Duodenal mucosa (tissue), 2 donors: Measurements from ENCODE around the gene PUM2.

Experiments
- H3K27ac ChIP-seq: one replicate; pipeline ENCODE4 v1.7.0; 2013; ENCODE audit warnings: low read depth, low read length
- H3K27me3 ChIP-seq, 2 donors: one replicate each; pipeline ENCODE4 v1.7.0; 2013; ENCODE audit warnings: low read length in 2 of 2, control low read depth in 1 of 2; ENCODE audit not compliant: insufficient read depth in 2 of 2, control insufficient read depth in 1 of 2
- H3K36me3 ChIP-seq, 2 donors: one replicate each; pipeline ENCODE4 v1.7.0; 2013; ENCODE audit warnings: low read length in 2 of 2, control low read depth in 1 of 2; ENCODE audit not compliant: insufficient read depth in 2 of 2, control insufficient read depth in 1 of 2
- H3K4me1 ChIP-seq, 2 donors: one replicate each; pipeline ENCODE4 v1.7.0; 2013; ENCODE audit warnings: low read length in 2 of 2, control low read depth in 1 of 2; ENCODE audit not compliant: insufficient read depth in 2 of 2, control insufficient read depth in 1 of 2
- H3K4me3 ChIP-seq, 2 donors: one replicate each; pipeline ENCODE4 v1.7.0; 2013; ENCODE audit warnings: low read length in 2 of 2, low read depth in 1 of 2
- H3K9ac ChIP-seq, 2 donors: one replicate each; pipeline ENCODE4 v1.7.0; 2013; ENCODE audit warnings: low read length in 2 of 2, low read depth in 1 of 2
- H3K9me3 ChIP-seq, 2 donors: one replicate each; pipeline ENCODE4 v1.7.0; 2013; ENCODE audit warnings: low read length in 2 of 2, control low read depth in 1 of 2; ENCODE audit not compliant: control insufficient read depth in 1 of 2

PUM2 gene

DNA sequence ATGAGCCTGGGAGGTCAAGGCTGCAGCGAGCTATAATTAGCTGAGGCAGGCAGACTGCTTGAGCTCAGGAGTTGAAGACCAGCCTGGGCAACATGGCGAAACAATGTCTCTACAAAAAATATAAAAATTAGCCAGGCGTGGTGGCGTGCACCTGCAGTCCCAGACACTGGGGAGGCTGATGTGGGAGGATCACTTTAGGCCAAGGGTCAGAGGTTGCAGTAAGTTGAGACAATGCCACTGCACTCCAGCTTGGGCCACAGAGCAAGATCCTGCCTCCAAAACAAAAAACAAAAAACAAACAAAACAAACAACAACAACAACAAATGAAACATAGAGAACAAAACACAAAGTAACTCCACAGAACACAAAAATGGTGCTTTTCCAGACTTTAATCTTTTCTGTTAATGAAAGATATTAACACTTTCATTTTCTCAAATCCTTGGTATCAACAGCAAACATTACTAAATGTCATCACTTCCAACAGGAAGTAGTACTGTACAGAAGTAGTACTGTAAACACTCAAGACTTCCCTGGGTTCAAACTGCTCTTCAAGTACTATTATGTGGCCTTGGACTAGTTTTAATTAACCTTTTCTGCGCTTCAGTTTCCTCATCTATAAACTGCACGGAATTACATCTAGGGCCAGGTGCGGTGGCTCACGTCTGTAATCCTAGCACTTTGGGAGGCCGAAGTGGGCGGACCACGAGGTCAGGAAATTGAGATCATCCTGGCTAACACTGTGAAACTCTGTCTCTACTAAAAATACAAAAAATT, 27.9 kb downstream of the PUM2 start:
- Histone ChIP-seq H3K9me3 (no peaks in the 10 kb centered on the region), H3K27me3 (no peaks in the 10 kb centered on the region), H3K4me1 (no peaks in the 10 kb centered on the region), H3K36me3 (peaks cover 1 to 35% of the 10 kb centered on the region in 2 donors), H3K4me3 (no peak overlapping the region), H3K27ac (no peak overlapping the region), H3K9ac (no peak overlapping the region)

DNA sequence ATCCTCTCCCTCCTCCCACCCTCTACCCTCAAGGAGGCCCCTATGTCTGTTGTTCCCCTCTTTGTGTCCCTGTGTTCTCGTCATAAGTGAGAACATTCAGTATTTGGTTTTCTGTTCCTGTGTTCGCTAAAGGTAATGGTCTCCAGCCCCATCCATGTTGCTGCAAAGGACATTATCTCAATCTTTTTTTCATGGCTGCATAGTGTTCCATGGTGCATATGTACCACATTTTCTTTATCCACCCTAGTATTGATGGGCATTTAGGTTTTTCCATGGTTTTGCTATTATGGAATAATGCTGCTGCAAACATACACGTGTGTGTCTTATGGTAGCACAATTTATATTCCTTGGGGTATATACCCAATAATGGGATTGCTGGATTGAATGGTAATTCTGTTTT, 33.0 kb downstream of the PUM2 start:
- Histone ChIP-seq H3K4me3 (no peak overlapping the region), H3K27me3 (no peaks in the 10 kb centered on the region), H3K27ac (no peak overlapping the region), H3K4me1 (no peaks in the 10 kb centered on the region), H3K9ac (no peak overlapping the region), H3K36me3 (peaks cover 11 to 50% of the 10 kb centered on the region in 2 donors), H3K9me3 (no peaks in the 10 kb centered on the region)

DNA sequence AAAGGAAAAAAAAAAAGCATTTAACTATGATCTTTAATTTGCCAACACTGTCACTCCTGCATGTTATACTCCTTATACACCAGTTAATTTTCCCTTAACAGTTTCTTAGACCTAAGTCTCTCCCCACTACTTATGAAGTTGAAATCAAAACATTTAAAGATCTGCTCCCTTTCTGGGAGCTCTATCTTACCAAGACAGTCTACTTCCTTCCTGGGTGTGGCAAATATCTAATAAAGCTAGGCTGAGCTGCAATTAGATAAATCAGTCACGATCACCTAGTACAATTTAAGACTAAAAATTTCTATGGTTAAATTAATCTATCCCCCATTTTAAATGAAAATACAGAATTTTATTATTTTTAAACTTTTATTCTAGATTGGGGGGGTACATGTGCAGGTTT, 33.4 kb downstream of the PUM2 start:
- H3K27me3 ChIP-seq: no peaks in the 10 kb centered on the region
- no peak overlapping the region for H3K4me3 ChIP-seq
- no peak overlapping the region for H3K9ac ChIP-seq
- H3K36me3 ChIP-seq: peaks cover 11 to 50% of the 10 kb centered on the region in 2 donors
- no peaks in the 10 kb centered on the region for H3K4me1 ChIP-seq
- H3K27ac ChIP-seq: no peak overlapping the region
- no peaks in the 10 kb centered on the region for H3K9me3 ChIP-seq

DNA sequence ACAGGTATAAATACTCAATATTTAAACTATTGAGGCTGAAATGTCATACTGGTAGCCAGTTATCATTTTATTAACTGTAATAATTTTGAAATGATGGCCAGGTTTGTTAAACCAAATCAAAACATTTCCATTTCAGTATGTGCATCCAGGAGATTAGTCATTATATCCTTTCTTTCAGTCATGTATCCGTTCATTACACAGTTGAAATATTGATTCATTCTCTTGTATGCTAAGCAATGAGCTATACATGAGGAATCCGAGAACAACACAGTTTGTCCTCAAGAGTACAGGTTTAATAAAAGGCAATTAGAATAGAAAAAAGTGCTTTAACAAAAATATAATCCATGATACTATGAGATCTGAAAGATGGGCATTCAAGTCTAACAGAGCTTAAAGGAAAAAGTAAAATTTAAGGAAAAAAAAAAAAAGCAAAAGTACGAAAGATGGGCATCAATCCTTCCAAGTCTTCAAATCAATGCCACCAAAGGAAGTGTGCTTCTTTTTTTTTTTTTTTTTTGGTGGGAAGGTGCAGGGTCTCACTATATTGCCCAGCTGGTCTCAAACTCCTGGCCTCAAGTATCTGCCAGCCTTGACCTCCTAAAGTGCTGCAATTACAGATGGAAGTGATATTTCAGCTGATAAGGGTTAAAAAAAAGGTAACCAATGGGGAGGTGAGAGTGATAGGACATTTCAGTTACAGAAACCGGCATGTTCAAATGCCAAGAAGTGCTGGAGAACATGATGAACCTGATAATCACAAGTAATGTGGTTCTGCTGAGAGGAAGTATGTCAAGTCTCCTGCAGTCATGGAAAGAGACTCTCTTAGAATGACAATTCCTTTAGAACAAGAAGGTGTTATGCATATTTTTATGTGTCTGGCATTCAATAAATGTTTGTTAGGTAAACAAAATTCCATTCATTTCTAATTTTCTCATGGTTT, 35.8 kb downstream of the PUM2 start:
- Histone ChIP-seq H3K27me3 (no peaks in the 10 kb centered on the region), H3K4me3 (no peak overlapping the region), H3K27ac (no peak overlapping the region), H3K9me3 (no peaks in the 10 kb centered on the region), H3K4me1 (peaks cover 0 to 9% of the 10 kb centered on the region in 2 donors), H3K36me3 (peaks cover 15 to 64% of the 10 kb centered on the region in 2 donors), H3K9ac (no peak overlapping the region)

DNA sequence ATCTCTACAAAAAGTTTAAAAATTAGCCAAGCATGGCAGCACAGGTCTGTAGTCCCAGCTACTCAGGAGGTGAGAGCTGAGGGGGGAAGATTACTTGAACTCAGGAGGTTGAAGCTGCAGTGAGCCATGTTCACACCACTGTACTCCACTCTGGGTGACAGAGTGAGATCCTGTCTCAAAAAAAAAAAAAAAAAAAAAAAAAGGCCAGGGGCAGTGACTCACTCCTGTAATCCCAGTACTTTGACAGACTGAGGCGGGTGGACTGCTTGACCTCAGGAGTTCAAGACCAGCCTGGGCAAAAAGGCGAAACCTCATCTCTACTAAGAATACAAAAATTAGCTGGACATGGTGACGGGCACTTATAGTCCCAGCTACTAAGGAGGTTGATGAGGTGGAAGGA, 37.0 kb downstream of the PUM2 start:
- Histone ChIP-seq H3K4me3 (no peak overlapping the region), H3K27me3 (no peaks in the 10 kb centered on the region), H3K27ac (no peak overlapping the region), H3K4me1 (peaks cover 0 to 9% of the 10 kb centered on the region in 2 donors), H3K36me3 (peaks cover 24 to 65% of the 10 kb centered on the region in 2 donors), H3K9me3 (no peaks in the 10 kb centered on the region), H3K9ac (no peak overlapping the region)

DNA sequence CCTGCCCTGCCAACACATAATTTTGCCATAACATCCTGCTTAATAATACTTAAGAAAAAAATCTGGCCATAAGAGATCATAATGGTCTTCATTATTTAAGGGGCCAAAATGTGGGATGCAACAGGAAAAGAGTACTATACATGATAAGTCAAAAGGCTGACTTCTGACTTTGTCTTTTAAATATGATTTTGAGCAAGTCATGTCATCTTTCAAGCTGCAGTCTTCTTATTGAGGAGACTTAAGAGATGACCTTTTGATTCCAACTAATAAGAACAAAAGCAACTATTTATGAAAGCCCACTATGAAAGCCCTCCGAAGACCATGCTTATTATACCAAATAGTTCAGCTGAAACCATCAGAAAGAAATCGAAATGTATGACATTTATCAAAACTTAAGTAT, 41.6 kb downstream of the PUM2 start:
- Histone ChIP-seq H3K27ac (no peak overlapping the region), H3K9ac (no peak overlapping the region), H3K36me3 (peaks cover 28 to 71% of the 10 kb centered on the region in 2 donors), H3K27me3 (no peaks in the 10 kb centered on the region), H3K4me1 (peaks cover 0 to 9% of the 10 kb centered on the region in 2 donors), H3K9me3 (no peaks in the 10 kb centered on the region), H3K4me3 (no peak overlapping the region)

DNA sequence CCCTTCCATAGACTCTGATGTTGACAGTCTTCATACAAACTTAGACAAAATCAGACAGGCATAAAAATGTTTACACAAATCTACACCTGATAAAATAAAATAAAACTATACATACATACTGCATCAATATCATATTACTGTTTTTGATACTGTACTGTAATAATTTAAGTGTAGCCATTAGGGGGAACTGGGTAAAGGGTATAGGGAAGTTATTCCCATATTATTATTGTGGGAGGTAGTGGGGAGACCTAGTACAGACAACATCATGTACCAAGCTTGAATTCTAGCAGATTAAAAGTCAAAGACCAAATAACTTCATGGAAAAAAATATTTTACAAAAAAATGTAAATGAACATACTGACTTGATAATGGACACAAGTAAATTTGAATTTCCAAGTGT, 43.3 kb downstream of the PUM2 start:
- H3K9me3 ChIP-seq: no peaks in the 10 kb centered on the region
- no peaks in the 10 kb centered on the region for H3K27me3 ChIP-seq
- H3K4me1 ChIP-seq: peaks cover 0 to 9% of the 10 kb centered on the region in 2 donors
- H3K36me3 ChIP-seq: peaks cover 25 to 76% of the 10 kb centered on the region in 2 donors
- H3K4me3 ChIP-seq: no peak overlapping the region
- H3K9ac ChIP-seq: no peak overlapping the region
- no peak overlapping the region for H3K27ac ChIP-seq

DNA sequence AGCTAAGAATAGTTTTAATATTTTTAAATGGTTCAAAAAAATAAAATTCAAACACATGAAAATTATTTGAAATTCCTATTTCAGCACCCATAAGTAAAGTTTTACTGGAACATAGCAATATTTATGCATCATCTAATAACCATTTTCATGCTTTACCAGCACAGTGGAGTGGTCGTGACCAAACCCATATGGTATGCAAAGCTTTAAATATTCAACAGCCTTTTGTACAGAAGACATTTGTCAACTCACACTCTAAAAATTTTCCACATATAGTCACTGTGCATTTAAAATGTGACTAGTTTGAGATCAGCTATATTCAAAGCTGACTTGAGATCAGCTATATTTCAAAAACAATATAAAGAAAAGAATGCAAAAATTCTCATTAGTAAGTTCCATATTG, 46.2 kb downstream of the PUM2 start:
- peaks cover 17 to 78% of the 10 kb centered on the region in 2 donors for H3K36me3 ChIP-seq
- no peak overlapping the region for H3K9ac ChIP-seq
- no peak overlapping the region for H3K4me3 ChIP-seq

DNA sequence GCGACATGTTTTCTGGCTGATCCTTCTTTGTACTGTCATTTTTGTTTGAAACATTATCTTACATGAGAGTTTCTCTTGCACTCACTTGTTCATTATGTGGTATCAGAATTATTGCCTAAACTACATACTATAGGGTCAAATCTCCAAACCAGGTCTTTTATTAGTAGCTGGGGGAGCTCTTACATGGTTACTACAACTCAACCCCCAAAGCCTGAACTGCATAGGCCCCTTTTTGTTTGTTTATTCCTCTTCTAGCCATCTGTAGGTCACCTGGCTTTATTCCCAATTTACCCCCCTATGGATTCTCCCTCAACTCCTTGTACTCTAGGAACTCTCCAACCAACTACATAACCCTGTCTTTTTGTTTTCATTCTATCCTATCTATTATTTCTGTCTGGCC, 46.7 kb downstream of the PUM2 start:
- no peaks in the 10 kb centered on the region for H3K27me3 ChIP-seq
- no peaks in the 10 kb centered on the region for H3K9me3 ChIP-seq
- peaks cover 15 to 78% of the 10 kb centered on the region in 2 donors for H3K36me3 ChIP-seq
- no peak overlapping the region for H3K27ac ChIP-seq
- H3K9ac ChIP-seq: no peak overlapping the region
- no peaks in the 10 kb centered on the region for H3K4me1 ChIP-seq
- H3K4me3 ChIP-seq: no peak overlapping the region

More for the DNA sequence above, 46.2 kb downstream of the PUM2 start:
- Histone ChIP-seq H3K9me3 (no peaks in the 10 kb centered on the region), H3K4me1 (no peaks in the 10 kb centered on the region), H3K27me3 (no peaks in the 10 kb centered on the region), H3K27ac (no peak overlapping the region)

DNA sequence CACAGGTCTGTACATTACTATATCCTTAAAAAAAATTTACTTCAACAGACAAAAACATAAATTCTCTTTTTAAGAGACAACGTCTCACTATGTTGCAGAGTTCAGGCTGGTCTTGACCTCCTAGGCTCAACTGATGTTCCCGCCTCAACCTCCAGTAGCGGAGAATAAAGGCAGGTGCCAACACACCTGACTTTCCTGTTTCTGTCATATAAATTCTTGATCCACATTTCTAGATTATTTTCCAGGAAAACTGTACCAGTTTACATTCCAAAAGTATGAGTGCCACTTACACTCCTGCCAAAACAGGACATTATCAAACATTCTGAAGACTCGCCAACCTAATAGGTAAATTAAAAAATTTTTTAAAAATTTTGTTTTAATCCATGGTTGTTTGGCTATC, 48.6 kb downstream of the PUM2 start:
- Histone ChIP-seq H3K4me1 (no peaks in the 10 kb centered on the region), H3K4me3 (no peak overlapping the region), H3K9me3 (no peaks in the 10 kb centered on the region), H3K36me3 (peaks cover 0 to 71% of the 10 kb centered on the region in 2 donors), H3K27ac (no peak overlapping the region), H3K27me3 (no peaks in the 10 kb centered on the region), H3K9ac (no peak overlapping the region)
